H1 (cell line): ENCODE results near the gene TTC3. TPM values are rescaled to one million over a fixed set of nuclear protein-coding genes. Genes with fewer than 3 reads are reported as not detected.

Experiments used
- CBX5 ChIP-seq: fragments of 300-800, 300-1000 bp; sonication (generic); IDR thresholded peaks from 2 replicates; pipeline ENCODE4 v1.7.1; 2016; ENCODE audit warnings: antibody characterized with exemption, low read length, low read depth
- RAD21 ChIP-seq, 2 experiments: IDR thresholded peaks in 1 of 2; conservative IDR thresholded peaks in 1 of 2; 2 replicates each; pipeline ENCODE4 v1.6.1; 2011; ENCODE audit warnings: low read depth in 2 of 2, low read length in 2 of 2, improper control_type of control experiment in 1 of 2, inconsistent platforms in 1 of 2, mild to moderate bottlenecking in 1 of 2, moderate library complexity in 1 of 2
- SIX5 ChIP-seq: IDR thresholded peaks from 2 replicates; pipeline ENCODE4 v1.6.1; 2011; ENCODE audit warnings: mild to moderate bottlenecking, low read depth, low read length
- TCF12 ChIP-seq: IDR thresholded peaks from 2 replicates; pipeline ENCODE4 v1.6.1; 2011; ENCODE audit warnings: low read depth, mild to moderate bottlenecking, low read length
- polyA plus RNA-seq, 7 experiments: library from polyadenylated mRNA; depleted of rRNA in 3 of 7; stranded (reverse) in 5 of 7; unstranded in 2 of 7; fragments of >200 nt in 5 of 7; fragments of 200-250 nt in 2 of 7; gene quantifications; 1 replicate in 5 of 7; 2 replicates in 1 of 7; 4 replicates in 1 of 7; pipeline versions ENCODE4 v1.2.1 to v1.2.3, GENCODE V29; 2011 to 2013; ENCODE audit warnings: missing spikeins in 2 of 7, mixed read lengths in 2 of 7
- total RNA-seq: library from RNA; stranded (reverse); fragmentation: NEBNext Ultra II Directional; extraction: Animal tissue kit (Norgen Biotek cat#: 25700); gene quantifications from 2 replicates; pipeline ENCODE4 v1.2.1, GENCODE V29; 2021
- TF ChIP-seq, protein P1 (sequence below): IDR thresholded peaks from 2 replicates; pipeline ENCODE4 v1.6.1; 2012; ENCODE audit warnings: inconsistent platforms
- TF ChIP-seq, protein P2 (sequence below): IDR thresholded peaks from 2 replicates; pipeline ENCODE4 v1.6.1; 2011; ENCODE audit warnings: low read depth, mild to moderate bottlenecking, low read length; ENCODE audit not compliant: insufficient read depth

TTC3 gene
- total and polyA plus RNA-seq, 2 of the 8 experiments (the other 6 are each of a cell fraction or from before 2014, with no cell fraction given), result 11.0 to 36.2 TPM

DNA sequence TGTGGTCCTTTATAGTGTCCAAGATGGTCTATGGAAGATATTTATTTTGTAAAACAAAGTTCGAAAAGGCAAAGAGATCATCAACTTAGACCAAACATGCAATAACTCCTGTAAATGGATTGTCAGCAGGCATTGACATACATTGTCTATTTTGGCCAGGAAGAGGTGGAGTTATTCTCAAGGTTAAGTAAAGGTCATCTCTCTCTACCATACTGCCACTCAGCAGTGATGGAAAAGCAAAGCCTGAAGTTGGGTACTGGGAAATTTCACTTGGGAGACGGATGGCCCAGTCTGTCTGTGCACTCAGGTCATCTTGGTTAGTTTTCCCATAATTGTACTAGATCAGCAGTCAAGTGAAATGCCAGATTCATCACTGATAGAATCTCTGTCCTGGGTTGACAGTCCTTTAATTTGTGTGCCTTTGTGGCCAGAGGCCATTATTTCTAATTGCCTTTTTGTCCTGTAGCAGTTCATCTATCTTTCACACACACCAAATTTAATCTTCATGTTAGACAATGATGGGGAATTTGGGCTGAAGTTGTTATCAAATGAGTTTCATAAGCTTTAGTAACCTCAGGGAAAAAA lies 17.7 kb upstream of the TTC3 start (continued):
- TF ChIP-seq SIX5, result no peak
- TF ChIP-seq, protein P1, sequence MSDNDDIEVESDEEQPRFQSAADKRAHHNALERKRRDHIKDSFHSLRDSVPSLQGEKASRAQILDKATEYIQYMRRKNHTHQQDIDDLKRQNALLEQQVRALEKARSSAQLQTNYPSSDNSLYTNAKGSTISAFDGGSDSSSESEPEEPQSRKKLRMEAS, result no peak
- no peak for TF ChIP-seq CBX5
- TF ChIP-seq, protein P2, sequence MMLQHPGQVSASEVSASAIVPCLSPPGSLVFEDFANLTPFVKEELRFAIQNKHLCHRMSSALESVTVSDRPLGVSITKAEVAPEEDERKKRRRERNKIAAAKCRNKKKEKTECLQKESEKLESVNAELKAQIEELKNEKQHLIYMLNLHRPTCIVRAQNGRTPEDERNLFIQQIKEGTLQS, result no peak
- TF ChIP-seq TCF12, result no peak
- TF ChIP-seq RAD21 (IDR thresholded peaks at IDR 0.05 in 1 of 2, conservative IDR thresholded peaks at IDR 0.05 in 1 of 2; ENCODE audit: low read depth in 2 of 2, low read length in 2 of 2), result no peak
